HG03575 (cell line): Measurements from ENCODE around the gene B4GALNT2.
"Not testable (repeated sequence)": the region's sequence is repeated elsewhere in the genome, so short reads cannot be mapped to it uniquely, and the experiment has no call there.

Source experiments
- ATAC-seq: cut with Tn5 transposase; IDR thresholded peaks from one replicate; pipeline ENCODE4 v1.9.1; 2021; ENCODE audit not compliant: unreplicated experiment, insufficient number of reproducible peaks, low FRiP score; ENCODE audit errors: extremely low read depth

B4GALNT2 gene

DNA sequence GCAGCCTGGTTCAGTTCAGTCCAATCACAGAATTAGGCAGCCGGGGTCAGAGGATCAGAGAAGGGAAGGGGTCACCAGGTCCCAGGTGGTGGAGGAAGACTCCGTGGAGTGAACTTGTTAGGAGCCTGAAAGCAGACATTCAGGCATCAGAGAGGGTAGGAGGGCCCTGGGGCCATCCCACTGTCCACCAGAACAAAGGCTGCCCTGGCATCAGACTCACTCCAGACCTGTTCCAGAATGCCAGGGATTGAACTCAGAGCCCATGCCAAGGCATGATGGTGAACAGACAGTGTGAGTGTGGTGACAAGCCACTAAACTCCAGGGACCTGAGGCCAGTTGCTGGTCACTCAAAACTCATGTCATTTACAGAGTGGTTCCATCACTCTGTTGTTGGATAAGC is 37.6 kb downstream of the B4GALNT2 start:
- ATAC-seq: no peak

- ATAC-seq: not testable (repeated sequence)
Measured at GRCh38 chr17:49170711-49171110, 38.1 kb downstream of the B4GALNT2 start.

GRCh38 chr17:49175978-49176377 is 43.4 kb downstream of the B4GALNT2 start:
- not testable (repeated sequence) for ATAC-seq

- ATAC-seq: no peak
Measured at GRCh38 chr17:49180303-49180702, 47.7 kb downstream of the B4GALNT2 start.

DNA sequence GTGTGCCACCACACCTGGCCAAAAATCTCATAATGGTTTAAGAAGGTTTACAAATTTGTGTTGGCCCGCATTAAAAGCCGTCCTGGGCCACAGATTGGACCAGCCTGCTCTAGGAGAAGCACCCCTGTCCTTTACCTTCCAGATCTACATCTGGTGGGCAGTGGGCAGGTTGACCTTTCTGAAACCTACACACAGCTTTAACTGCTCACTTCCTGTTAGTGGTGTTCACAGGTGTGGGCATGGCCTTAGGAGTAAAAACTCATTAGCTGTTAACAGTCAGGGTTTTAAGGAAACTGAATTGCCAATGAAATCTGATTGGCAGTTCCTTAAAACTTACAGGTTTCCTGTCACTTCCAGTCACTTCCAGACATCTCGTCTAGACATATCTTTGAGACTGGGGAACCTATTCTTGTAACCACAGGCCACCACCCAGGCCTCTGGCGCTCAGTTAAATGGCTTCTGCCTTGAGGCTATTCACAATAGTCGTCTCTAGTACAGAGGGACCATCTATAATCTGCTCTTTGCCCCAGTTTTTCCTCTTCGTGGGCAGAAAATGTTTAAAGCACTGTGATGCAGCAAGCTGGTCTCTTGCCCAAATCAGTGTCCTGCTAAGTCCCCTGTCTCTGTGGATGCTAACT is 48.5 kb downstream of the B4GALNT2 start:
- no peak for ATAC-seq

- ATAC-seq: no peak
Measured at GRCh38 chr17:49183341-49183740, 50.8 kb downstream of the B4GALNT2 start.

DNA sequence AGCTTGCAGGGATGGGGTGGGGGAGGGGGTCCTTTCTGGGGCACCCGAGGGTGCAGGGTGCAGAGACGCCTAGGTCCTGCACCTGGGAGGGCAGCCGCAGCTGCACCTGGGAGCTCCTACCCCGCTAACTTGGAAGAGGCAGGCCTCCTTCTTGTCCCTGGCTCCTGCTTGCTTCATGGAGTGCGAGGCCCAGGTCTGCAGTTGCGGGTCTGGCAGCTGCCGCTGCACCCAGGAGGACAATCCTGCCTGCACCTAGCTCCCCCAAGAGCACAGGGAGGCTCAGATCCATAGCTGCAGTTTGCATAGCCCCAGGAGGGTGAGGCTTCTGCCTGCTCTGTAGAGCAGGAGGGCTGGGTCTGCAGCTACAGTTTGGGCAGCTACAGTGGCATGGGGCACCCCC is 51.2 kb downstream of the B4GALNT2 start:
- no peak for ATAC-seq

DNA sequence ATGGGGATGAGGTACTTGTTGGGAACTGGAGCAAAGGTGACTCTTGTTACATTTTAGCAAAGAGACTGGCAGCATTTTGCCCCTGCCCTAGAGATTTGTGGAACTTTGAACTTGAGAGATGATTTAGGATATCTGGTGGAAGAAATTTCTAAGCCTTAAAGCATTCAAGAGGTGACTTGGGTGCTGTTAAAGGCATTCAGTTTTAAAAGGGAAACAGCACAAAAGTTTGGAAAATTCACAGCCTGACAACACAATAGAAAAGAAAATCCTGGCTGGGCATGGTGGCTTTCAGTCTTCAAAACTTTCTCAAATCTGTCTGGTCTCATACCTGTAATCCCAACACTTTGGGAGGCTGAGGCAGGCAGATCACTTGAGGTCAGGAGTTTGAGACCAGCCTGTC is 52.0 kb downstream of the B4GALNT2 start:
- not testable (repeated sequence) for ATAC-seq

- not testable (repeated sequence) for ATAC-seq
Measured at GRCh38 chr17:49185381-49185780, 52.8 kb downstream of the B4GALNT2 start.

GRCh38 chr17:49187301-49187700 is 54.7 kb downstream of the B4GALNT2 start:
- ATAC-seq: no peak

- no peak for ATAC-seq
Measured at GRCh38 chr17:49190932-49191331, 58.4 kb downstream of the B4GALNT2 start.

DNA sequence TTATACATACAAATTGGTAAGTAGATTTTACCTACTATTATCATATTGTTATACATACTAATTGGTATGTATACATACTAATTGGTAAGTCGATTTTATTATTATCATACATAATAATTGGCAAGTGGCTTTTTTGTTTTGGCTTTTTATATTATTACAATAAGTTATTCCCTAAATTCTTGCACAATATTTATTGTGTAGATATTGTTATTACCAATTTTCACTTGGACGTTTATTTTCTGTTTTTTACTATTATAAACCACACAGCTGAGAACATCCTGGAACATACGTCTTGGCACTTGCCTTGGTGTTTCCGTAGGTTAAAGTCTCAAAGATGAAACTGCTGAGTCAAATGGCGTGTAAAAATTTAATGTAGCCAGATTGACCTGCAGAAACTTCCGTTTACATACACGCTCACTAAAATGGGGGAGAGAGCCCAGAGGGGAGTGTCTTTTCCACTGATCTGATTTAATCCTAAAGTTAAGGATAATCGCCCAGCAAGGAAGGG is 58.9 kb downstream of the B4GALNT2 start:
- no peak for ATAC-seq

- peak; percentile 19 for ATAC-seq
Measured at GRCh38 chr17:49191917-49192741, 59.6 kb downstream of the B4GALNT2 start.

DNA sequence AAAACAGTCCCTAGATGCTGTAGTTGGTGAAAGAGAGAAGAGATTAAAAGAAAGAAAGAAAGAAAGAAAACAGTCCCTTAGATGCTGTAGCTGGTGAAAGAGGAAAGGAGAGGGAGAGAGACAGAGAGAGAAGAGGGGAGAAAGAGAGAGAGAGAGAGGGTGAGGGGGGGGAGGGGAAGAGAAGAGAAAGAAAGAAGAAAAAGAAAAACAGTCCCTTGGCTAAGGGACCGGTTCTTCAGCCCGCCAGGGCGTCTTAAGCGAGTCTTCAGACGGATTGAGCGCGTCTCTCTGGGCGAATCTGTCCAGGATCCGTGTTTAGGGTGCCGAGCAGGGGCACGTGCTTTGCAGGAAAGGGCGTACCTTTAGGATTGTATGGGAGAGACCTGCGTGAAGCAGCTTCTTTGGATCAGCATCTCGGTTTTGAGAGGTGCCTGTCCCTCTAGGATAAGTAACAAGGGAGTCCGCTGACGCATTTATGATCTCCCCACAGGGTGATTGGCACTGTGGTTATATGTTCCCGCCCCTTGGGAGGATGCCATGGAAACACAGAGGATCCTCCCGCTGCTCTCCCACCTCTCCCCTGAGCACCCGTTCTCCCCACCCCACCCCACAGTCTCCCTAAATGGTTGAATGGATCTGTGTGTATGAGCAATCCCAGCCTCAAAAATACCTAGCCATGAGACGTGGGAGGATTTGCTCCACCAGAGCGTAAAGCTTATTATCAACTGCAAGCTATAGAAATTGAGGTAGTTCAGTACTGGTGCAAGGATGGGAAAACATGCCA is 61.1 kb downstream of the B4GALNT2 start:
- no peak for ATAC-seq

DNA sequence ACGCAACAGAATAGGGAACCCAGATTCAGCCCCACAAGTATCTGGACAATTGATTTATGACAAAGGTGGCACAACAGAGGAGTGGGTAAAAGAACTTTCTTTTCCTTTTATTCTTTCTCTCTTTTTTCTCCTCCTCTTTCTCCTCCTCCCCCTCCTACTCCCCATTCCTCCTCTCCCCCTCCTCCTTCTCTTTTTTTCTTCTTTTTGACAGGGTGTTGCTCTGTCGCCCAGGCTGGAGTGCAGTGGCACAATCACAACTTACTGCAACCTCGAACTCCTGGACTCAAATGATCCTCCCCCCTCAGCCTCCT is 61.7 kb downstream of the B4GALNT2 start:
- no peak for ATAC-seq

- no peak for ATAC-seq
Measured at GRCh38 chr17:49195751-49196150, 63.2 kb downstream of the B4GALNT2 start.

DNA sequence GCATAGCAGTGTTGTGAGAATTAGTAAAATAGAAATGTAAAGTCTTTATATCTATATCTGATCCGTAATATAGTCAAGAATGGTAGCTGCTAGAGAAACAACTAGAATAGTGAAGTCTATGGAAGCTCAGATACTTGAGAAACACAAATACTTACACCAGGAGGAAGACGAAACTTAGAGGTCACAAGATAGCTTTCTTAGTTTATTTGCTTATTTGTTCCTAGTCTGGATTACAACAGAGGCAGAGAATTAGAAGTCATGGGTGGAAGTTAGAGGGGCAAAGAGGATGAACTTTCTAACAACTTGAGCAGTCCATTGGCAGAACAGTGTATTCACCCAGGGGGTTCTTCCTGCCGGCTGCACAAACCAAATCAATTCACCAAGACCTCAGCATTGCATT is 64.0 kb downstream of the B4GALNT2 start:
- no peak for ATAC-seq

DNA sequence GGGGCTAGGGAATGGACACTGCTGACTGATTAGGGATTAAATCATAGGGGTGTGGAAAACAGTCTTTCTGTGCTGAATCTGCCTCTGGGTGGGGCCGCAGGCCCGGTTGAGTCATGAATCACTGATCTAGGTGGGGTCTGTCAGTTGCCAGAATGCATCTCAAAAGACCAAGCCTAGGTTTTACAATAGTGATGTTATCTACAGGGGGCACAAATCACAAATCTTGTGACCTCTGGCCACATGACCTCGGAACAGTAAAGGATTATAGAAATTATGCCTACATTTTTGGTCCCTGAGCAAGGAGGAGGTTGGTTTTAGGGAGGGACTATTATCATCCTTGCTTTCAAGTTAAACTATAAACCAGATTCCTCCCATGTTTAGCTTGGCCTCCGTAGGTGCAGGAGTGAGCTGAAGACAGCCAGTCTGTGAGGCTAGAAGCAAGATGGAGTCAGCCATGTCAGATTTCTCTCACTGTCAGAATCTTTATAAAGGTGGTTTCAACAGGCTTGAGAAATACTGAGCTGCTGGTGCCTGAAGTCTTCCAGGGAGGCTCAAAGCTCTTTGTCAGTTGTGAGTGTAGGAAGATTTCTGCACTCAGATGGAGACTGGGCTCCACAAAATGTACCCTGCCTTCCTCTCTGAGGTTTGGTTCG is 64.9 kb downstream of the B4GALNT2 start:
- ATAC-seq: no peak

- ATAC-seq: no peak
Measured at GRCh38 chr17:49198211-49198610, 65.6 kb downstream of the B4GALNT2 start.
